CD4-positive, CD25-positive, alpha-beta regulatory T cell (primary cell): ENCODE results near the gene DTWD2. TPM values are rescaled to one million over a fixed set of nuclear protein-coding genes. Genes with fewer than 3 reads are reported as not detected.
"Not testable (repeated sequence)": the region's sequence is repeated elsewhere in the genome, so short reads cannot be mapped to it uniquely, and the experiment has no call there.

Experiments used
- ATAC-seq, 2 donors: fragments of 150-1000 bp; cut with Tn5 transposase; one replicate each; pipeline ENCODE4 v1.10.0; 2021; ENCODE audit warnings: low read depth in 2 of 2, moderate number of reproducible peaks in 2 of 2, moderate library complexity in 1 of 2
- DNase-seq, 3 donors: peaks; one replicate each; pipeline versions ENCODE4 v3.0.0 to v3.0.0-alpha.2; 2012 to 2022; ENCODE audit warnings: mixed read lengths in 1 of 3
- H3K27ac ChIP-seq: one replicate; pipeline ENCODE4 v1.7.0; 2013; ENCODE audit warnings: mild to moderate bottlenecking, low read length; ENCODE audit not compliant: insufficient read depth, poor library complexity, severe bottlenecking
- H3K27me3 ChIP-seq: one replicate; pipeline ENCODE4 v1.7.0; 2013; ENCODE audit warnings: low read length; ENCODE audit not compliant: control insufficient read depth, insufficient read depth
- H3K36me3 ChIP-seq: one replicate; pipeline ENCODE4 v1.7.0; 2013; ENCODE audit warnings: mild to moderate bottlenecking, low read length, moderate library complexity; ENCODE audit not compliant: control insufficient read depth, insufficient read depth
- H3K4me1 ChIP-seq: 2 replicates; pipeline ENCODE4 v1.7.0; 2013; ENCODE audit warnings: mild to moderate bottlenecking, low read length; ENCODE audit not compliant: insufficient read depth, control insufficient read depth, poor library complexity, severe bottlenecking
- H3K4me3 ChIP-seq: one replicate; pipeline ENCODE4 v1.7.0; 2013; ENCODE audit warnings: low read depth, mild to moderate bottlenecking, low read length, moderate library complexity
- H3K9me3 ChIP-seq, 2 experiments: 1 replicate in 1 of 2; 2 replicates in 1 of 2; pipeline ENCODE4 v1.7.0; 2013; ENCODE audit warnings: low read length in 2 of 2, mild to moderate bottlenecking in 1 of 2, moderate library complexity in 1 of 2; ENCODE audit not compliant: control insufficient read depth in 2 of 2
- H3K27ac Mint-ChIP-seq, 3 donors: one replicate each; pipeline ENCODE4 v1.8.0; 2020 to 2022; ENCODE audit warnings: mild to moderate bottlenecking in 3 of 3, mixed read lengths in 3 of 3, moderate library complexity in 2 of 3
- H3K27me3 Mint-ChIP-seq: one replicate; pipeline ENCODE4 v1.8.0; 2022; ENCODE audit warnings: mild to moderate bottlenecking, mixed read lengths
- H3K36me3 Mint-ChIP-seq: one replicate; pipeline ENCODE4 v1.8.0; 2020; ENCODE audit warnings: mixed read lengths
- H3K4me1 Mint-ChIP-seq, 4 donors: one replicate each; pipeline ENCODE4 v1.8.0; 2020 to 2022; ENCODE audit warnings: mixed read lengths in 4 of 4, mild to moderate bottlenecking in 1 of 4
- H3K4me3 Mint-ChIP-seq, 4 donors: one replicate each; pipeline ENCODE4 v1.8.0; 2020 to 2022; ENCODE audit warnings: mild to moderate bottlenecking in 4 of 4, mixed read lengths in 4 of 4, moderate library complexity in 3 of 4
- H3K9me3 Mint-ChIP-seq, 7 donors: one replicate each; pipeline ENCODE4 v1.8.0; 2020 to 2022; ENCODE audit warnings: mixed read lengths in 7 of 7, mild to moderate bottlenecking in 3 of 7, moderate library complexity in 2 of 7
- polyA plus RNA-seq, 4 donors: library from polyadenylated mRNA; unstranded; fragments of 300-500 nt; fragmentation: Illumina TruSeq; gene quantifications; one replicate each; pipeline ENCODE4 v1.2.3, GENCODE V29; 2021
- total RNA-seq: library from RNA; stranded (reverse); gene quantifications from one replicate; pipeline ENCODE4 v1.2.3, GENCODE V29; 2022

The DTWD2 gene
- total and polyA plus RNA-seq, 5 donors from 2014 or later: 0.88 to 1.7 (median 1.6) TPM

DNA sequence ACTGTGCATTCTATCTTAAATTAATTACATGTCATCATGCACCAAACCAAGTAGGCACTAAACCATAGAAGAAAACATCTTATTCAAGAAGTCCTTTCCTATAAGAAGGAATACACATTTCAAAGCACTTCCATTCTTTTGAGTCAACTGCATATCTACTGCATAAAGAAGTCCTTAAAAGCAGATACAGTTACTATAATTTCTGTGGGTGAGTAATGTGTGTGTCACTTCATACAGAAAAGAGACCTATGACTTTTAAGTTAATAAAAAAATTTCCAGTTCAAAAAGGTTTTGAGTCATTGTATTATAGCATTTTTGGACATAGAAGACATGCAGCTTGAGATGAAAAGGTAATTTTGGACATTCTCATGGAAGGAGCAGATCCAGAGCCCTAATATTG lies 125.0 kb downstream of the DTWD2 start:
- no peak overlapping the region for H3K4me3 Mint-ChIP-seq
- no peaks in the 10 kb centered on the region for H3K4me1 ChIP-seq
- H3K9me3 Mint-ChIP-seq: peaks cover 0 to 1% (median 0%) of the 10 kb centered on the region in 7 donors
- H3K27me3 Mint-ChIP-seq: no peaks in the 10 kb centered on the region
- DNase-seq (no peak), ATAC-seq (no peak)
- no peak overlapping the region for H3K4me3 ChIP-seq
- peaks cover 4% of the 10 kb centered on the region for H3K36me3 Mint-ChIP-seq
- no peaks in the 10 kb centered on the region for H3K4me1 Mint-ChIP-seq
- no peaks in the 10 kb centered on the region for H3K27me3 ChIP-seq
- no peak overlapping the region for H3K27ac ChIP-seq
- H3K27ac Mint-ChIP-seq: no peak overlapping the region
- no peaks in the 10 kb centered on the region for H3K36me3 ChIP-seq
- no peaks in the 10 kb centered on the region for H3K9me3 ChIP-seq

DNA sequence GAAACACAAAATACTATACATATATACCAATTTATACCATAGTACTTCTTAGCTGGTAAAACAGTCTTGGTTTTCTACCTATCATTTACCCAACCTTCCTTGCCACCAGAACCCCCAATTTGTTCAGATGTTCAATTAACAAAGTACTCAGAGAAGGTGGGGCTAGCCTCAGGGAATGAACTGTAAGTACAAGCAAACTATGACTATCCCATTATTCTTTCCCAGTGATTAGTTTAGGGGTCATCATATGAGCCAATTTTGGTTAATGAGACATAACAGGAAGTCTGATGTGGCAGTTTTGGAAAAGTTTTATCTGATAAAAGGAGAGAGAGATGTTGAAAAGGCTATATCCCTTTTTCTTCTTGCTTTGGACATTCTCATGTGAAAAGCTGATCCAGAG lies 125.8 kb downstream of the DTWD2 start:
- Histone ChIP-seq H3K9me3 (no peaks in the 10 kb centered on the region), H3K4me3 (no peak overlapping the region), H3K4me1 (no peaks in the 10 kb centered on the region), H3K27ac (no peak overlapping the region), H3K27me3 (no peaks in the 10 kb centered on the region), H3K36me3 (no peaks in the 10 kb centered on the region)
- no peaks in the 10 kb centered on the region for H3K4me1 Mint-ChIP-seq
- ATAC-seq: no peak
- DNase-seq: no peak
- peaks cover 0 to 1% (median 0%) of the 10 kb centered on the region in 7 donors for H3K9me3 Mint-ChIP-seq
- peaks cover 4% of the 10 kb centered on the region for H3K36me3 Mint-ChIP-seq
- H3K27me3 Mint-ChIP-seq: no peaks in the 10 kb centered on the region
- H3K27ac Mint-ChIP-seq: no peak overlapping the region
- H3K4me3 Mint-ChIP-seq: no peak overlapping the region

DNA sequence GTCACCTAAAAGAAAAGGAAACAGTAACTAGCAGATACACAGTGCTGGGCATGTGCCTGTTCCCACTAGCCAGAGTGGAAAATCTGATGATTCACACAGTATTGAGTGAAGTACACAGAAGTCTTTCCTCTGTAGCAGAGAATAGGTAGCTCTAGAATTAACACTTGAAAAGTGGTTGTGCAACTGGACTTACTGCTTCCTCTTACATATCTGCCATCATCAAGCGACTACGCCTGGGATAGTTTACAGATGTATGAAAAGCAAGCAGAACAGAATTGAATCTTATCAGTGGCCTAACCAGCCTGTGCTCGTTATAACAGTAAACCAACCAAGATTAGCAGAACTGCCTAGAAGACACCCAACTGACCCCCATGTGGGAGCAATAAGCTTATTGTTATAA lies 130.6 kb downstream of the DTWD2 start:
- H3K27me3 ChIP-seq: no peaks in the 10 kb centered on the region
- Mint-ChIP-seq H3K27ac (no peak overlapping the region), H3K9me3 (peaks cover 0 to 4% (median 0%) of the 10 kb centered on the region in 7 donors), H3K4me1 (no peaks in the 10 kb centered on the region), H3K27me3 (no peaks in the 10 kb centered on the region), H3K4me3 (no peak overlapping the region), H3K36me3 (peaks cover 4% of the 10 kb centered on the region)
- no peak overlapping the region for H3K4me3 ChIP-seq
- H3K9me3 ChIP-seq: no peaks in the 10 kb centered on the region
- H3K27ac ChIP-seq: no peak overlapping the region
- H3K36me3 ChIP-seq: no peaks in the 10 kb centered on the region
- no peaks in the 10 kb centered on the region for H3K4me1 ChIP-seq
- DNase-seq: no peak
- ATAC-seq: no peak

DNA sequence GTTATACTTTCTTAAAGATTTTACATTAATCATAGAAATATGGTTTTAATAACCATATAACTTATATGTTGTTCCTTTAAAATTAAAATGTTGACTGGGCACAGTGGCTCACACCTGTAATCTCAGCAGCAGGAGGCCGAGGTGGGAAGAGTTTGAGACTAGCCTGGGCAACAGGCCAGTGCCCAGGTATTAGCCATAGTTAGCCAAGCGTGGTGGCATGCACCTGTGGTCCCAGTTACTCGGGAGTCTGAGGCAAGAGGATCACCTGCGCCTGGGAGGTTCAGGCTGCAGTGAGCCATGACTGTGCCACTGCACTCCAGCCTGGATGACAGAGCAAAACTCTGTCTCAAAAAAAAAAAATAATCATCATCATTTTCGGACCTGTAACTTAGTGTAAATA lies 133.5 kb downstream of the DTWD2 start:
- H3K9me3 Mint-ChIP-seq: peaks cover 2 to 18% (median 5%) of the 10 kb centered on the region in 7 donors
- peaks cover 0 to 10% of the 10 kb centered on the region in 2 experiments for H3K9me3 ChIP-seq
- no peaks in the 10 kb centered on the region for H3K27me3 ChIP-seq
- no peaks in the 10 kb centered on the region for H3K4me1 Mint-ChIP-seq
- no peak for ATAC-seq
- no peak overlapping the region for H3K27ac Mint-ChIP-seq
- H3K36me3 Mint-ChIP-seq: peaks cover 4% of the 10 kb centered on the region
- H3K4me3 Mint-ChIP-seq: no peak overlapping the region
- H3K4me1 ChIP-seq: no peaks in the 10 kb centered on the region
- no peaks in the 10 kb centered on the region for H3K27me3 Mint-ChIP-seq
- H3K36me3 ChIP-seq: no peaks in the 10 kb centered on the region
- no peak overlapping the region for H3K27ac ChIP-seq
- no peak for DNase-seq
- no peak overlapping the region for H3K4me3 ChIP-seq

DNA sequence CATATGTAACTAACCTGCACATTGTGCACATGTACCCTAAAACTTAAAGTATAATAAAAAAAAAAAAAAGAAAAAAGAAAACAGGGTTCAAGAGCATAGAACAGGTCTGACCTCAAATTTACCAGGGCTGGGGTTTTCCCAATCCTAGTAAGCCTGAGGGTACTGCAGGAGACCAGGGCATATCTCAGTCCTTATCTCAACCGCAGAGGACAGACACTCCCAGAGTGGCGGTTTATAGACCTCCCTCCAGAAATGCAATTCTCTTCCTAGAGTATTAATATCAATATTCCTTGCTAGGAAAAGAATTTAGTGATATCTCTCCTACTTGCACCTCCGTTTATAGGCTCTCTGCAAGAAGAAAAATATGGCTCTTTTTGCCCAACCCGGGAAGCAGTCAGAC lies 136.6 kb downstream of the DTWD2 start:
- not testable (repeated sequence) for H3K36me3 Mint-ChIP-seq, H3K27me3 Mint-ChIP-seq, H3K27me3 ChIP-seq, H3K4me3 ChIP-seq, H3K4me3 Mint-ChIP-seq, H3K4me1 ChIP-seq, ATAC-seq, DNase-seq, H3K36me3 ChIP-seq, H3K4me1 Mint-ChIP-seq, H3K27ac ChIP-seq, H3K27ac Mint-ChIP-seq
- peaks cover 0 to 10% of the 10 kb centered on the region in 2 experiments for H3K9me3 ChIP-seq
- peaks cover 2 to 27% (median 5%) of the 10 kb centered on the region in 7 donors for H3K9me3 Mint-ChIP-seq

DNA sequence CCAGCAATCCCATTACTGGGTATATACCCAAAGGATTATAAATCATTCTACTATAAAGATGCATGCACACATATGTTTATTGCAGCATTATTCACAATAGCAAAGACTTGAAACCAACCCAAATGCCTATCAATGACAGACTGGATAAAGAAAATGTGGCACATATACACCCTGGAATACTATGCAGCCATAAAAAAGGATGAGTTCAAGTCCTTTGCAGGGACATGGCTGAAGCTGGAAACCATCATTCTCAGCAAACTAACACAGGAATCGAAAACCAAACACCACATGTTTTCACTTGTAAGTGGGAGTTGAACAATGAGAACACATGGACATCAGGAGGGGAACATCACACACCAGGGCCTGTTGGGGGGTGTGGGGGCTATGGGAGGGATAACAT lies 138.8 kb downstream of the DTWD2 start:
- peaks cover 2 to 27% (median 5%) of the 10 kb centered on the region in 7 donors for H3K9me3 Mint-ChIP-seq
- not testable (repeated sequence) for H3K27ac Mint-ChIP-seq, H3K27me3 ChIP-seq, H3K4me1 ChIP-seq, H3K4me3 Mint-ChIP-seq, H3K27me3 Mint-ChIP-seq, H3K36me3 ChIP-seq, H3K4me1 Mint-ChIP-seq, H3K27ac ChIP-seq, DNase-seq, H3K4me3 ChIP-seq, ATAC-seq
- peaks cover 0 to 10% of the 10 kb centered on the region in 2 experiments for H3K9me3 ChIP-seq
- peaks cover 13% of the 10 kb centered on the region for H3K36me3 Mint-ChIP-seq

DNA sequence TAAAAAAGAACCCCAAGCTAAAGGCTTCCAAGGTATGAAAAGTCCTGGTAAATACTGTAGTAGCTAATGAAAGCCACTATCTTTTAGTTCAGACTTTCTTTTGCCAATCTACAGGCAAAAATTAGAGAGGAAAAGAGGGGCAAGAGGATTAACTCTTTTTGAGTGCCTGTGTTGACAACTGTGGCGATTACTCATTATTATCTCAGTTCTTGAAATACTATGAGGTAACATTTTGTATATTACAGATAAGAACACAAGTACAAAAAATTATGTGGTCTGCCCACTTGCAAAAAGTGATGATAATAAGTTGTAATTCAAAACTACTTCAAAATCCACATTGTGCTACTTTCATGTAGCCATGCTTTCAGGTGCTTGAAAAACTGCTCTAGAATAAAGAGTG lies 144.0 kb downstream of the DTWD2 start:
- Mint-ChIP-seq H3K36me3 (peaks cover 10% of the 10 kb centered on the region), H3K27me3 (peaks cover 4% of the 10 kb centered on the region), H3K27ac (no peak overlapping the region), H3K9me3 (peaks cover 0 to 6% (median 0%) of the 10 kb centered on the region in 7 donors), H3K4me3 (no peak overlapping the region), H3K4me1 (no peaks in the 10 kb centered on the region)
- no peak overlapping the region for H3K27ac ChIP-seq
- no peaks in the 10 kb centered on the region for H3K4me1 ChIP-seq
- no peak for ATAC-seq
- no peak for DNase-seq
- no peaks in the 10 kb centered on the region for H3K36me3 ChIP-seq
- no peaks in the 10 kb centered on the region for H3K9me3 ChIP-seq
- no peak overlapping the region for H3K4me3 ChIP-seq
- no peaks in the 10 kb centered on the region for H3K27me3 ChIP-seq

DNA sequence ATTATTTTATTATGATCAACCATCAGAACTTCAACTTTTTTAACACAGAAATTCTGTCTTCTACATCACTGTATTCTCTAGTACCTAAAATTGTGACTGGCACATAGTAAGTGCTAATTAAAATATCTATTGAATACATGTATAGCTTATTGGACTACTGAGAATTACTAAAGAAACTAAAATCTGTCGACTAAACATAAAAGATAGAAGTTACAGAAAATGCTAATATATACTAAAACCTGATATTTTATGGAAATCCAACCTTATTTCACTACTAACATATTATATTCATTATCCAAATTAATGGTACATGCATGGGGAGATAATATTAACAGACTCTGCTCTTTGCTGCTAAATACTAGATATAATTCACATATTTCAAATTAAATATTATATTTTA lies 153.6 kb downstream of the DTWD2 start:
- H3K9me3 ChIP-seq: no peaks in the 10 kb centered on the region
- H3K4me1 ChIP-seq: no peaks in the 10 kb centered on the region
- peaks cover 6% of the 10 kb centered on the region for H3K36me3 Mint-ChIP-seq
- no peaks in the 10 kb centered on the region for H3K36me3 ChIP-seq
- ATAC-seq (no peak), DNase-seq (no peak)
- peaks cover 0 to 1% (median 0%) of the 10 kb centered on the region in 7 donors for H3K9me3 Mint-ChIP-seq
- no peak overlapping the region for H3K4me3 Mint-ChIP-seq
- H3K27me3 ChIP-seq: no peaks in the 10 kb centered on the region
- no peaks in the 10 kb centered on the region for H3K4me1 Mint-ChIP-seq
- no peak overlapping the region for H3K4me3 ChIP-seq
- H3K27ac ChIP-seq: no peak overlapping the region
- H3K27ac Mint-ChIP-seq: no peak overlapping the region
- H3K27me3 Mint-ChIP-seq: no peaks in the 10 kb centered on the region
